HUES48 (cell line): ENCODE results near the gene RSPO3.

Experiments used
- H3K27ac ChIP-seq: one replicate; pipeline ENCODE4 v1.7.0; 2013; ENCODE audit warnings: low read depth, low read length, inconsistent platforms
- H3K27me3 ChIP-seq: 2 replicates; pipeline ENCODE4 v1.6.1; 2013; ENCODE audit warnings: mild to moderate bottlenecking, low read length; ENCODE audit not compliant: control insufficient read depth, insufficient read depth
- H3K36me3 ChIP-seq: 2 replicates; pipeline ENCODE4 v1.6.1; 2013; ENCODE audit warnings: low read length; ENCODE audit not compliant: control insufficient read depth, insufficient read depth
- H3K4me1 ChIP-seq: 2 replicates; pipeline ENCODE4 v1.6.1; 2013; ENCODE audit warnings: mild to moderate bottlenecking, low read length; ENCODE audit not compliant: control insufficient read depth, insufficient read depth
- H3K4me3 ChIP-seq: 2 replicates; pipeline ENCODE4 v1.5.1; 2013; ENCODE audit warnings: mild to moderate bottlenecking, low read depth, low read length
- H3K9ac ChIP-seq: 2 replicates; pipeline ENCODE4 v1.6.1; 2013; ENCODE audit warnings: mild to moderate bottlenecking, low read depth, low read length, moderate library complexity
- H3K9me3 ChIP-seq: 2 replicates; pipeline ENCODE4 v1.6.1; 2013; ENCODE audit warnings: low read length; ENCODE audit not compliant: control insufficient read depth, insufficient read depth

RSPO3 gene

DNA sequence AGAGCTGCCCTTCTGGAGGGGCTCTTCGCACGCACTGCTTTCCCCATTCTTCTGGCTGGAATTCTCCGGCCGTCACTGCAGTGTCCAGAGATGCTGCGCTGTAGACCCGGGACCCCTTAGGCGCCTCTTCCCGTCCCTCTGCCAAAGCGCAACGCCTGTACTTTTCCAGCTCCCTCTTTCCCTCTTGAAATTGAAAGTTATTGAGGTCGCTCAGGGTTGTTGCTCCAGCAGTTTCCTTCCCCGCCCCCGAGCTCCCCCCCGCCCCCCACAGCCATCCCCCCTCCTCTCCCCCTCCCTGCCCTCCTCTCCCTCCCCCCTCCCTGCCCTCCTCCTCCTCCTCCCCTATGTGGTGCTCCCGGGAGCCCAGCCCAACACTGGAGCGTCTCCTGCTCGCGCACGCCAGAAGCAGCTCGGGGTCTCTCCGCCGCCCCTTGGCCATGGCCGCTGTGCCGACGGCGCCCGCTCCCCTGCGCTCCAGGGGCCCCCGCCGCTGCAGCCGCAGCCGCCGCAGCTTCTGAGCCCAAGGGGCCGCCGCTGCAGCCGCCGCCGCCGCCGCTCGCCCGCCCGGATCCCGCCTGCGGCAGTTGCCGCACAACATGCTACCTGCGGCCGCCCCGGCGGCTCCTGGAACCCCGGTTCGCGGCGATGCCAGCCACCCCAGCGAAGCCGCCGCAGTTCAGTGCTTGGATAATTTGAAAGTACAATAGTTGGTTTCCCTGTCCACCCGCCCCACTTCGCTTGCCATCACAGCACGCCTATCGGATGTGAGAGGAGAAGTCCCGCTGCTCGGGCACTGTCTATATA lies at the start of gene RSPO3:
RSPO3 (plus strand) TSS at position 374 of the 804 bp plus-strand sequence. CDS start 522 bp downstream, outside the sequence.
- Histone ChIP-seq H3K27ac (no peak within 1 kb of the TSS), H3K9ac (no peak within 1 kb of the TSS), H3K4me3 (peak within 1 kb of the TSS; percentile 82), H3K27me3 (peaks cover 79% of the 10 kb centered on the region), H3K36me3 (no peaks in the 10 kb centered on the region), H3K9me3 (no peaks in the 10 kb centered on the region), H3K4me1 (peaks cover 20% of the 10 kb centered on the region)

DNA sequence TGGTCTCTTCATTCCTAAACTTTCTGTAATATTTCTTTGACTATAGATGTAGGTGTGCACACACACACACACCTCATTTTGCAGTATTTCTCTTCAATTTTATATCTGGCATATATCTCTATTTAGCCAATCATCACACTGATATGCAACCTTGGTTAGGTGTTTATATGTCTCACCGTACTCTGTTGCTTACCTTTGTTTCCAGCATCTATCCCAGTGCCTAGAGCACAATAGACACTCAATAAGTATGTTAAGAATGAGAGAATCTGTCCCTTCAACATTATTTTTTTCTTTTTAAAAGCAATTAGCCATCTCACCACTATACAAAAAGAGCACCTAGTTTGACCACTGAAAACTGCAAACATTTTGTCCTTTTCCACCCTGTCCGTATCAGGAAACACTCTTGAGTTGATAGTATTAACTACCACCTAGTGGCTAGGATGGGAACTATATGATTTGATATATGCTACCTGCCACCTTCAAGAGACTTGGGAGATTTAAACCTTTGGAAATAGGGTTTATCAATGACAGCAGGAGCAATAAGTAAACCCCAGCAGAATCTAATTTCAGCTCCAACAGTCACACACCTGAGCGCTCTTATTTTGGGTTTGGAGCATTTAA lies 48.7 kb upstream of the RSPO3 start:
- Histone ChIP-seq H3K36me3 (no peaks in the 10 kb centered on the region), H3K9ac (no peak overlapping the region), H3K9me3 (no peaks in the 10 kb centered on the region), H3K4me3 (no peak overlapping the region), H3K27ac (no peak overlapping the region), H3K4me1 (peaks cover 2% of the 10 kb centered on the region), H3K27me3 (no peaks in the 10 kb centered on the region)

- H3K9me3 ChIP-seq = no peaks in the 10 kb centered on the region
- no peak overlapping the region for H3K4me3 ChIP-seq
- no peaks in the 10 kb centered on the region for H3K27me3 ChIP-seq
- no peaks in the 10 kb centered on the region for H3K36me3 ChIP-seq
- H3K27ac ChIP-seq = no peak overlapping the region
- no peak overlapping the region for H3K9ac ChIP-seq
- peaks cover 15% of the 10 kb centered on the region for H3K4me1 ChIP-seq
Measured at GRCh38 chr6:127073222-127073621, 45.2 kb upstream of the RSPO3 start.

DNA sequence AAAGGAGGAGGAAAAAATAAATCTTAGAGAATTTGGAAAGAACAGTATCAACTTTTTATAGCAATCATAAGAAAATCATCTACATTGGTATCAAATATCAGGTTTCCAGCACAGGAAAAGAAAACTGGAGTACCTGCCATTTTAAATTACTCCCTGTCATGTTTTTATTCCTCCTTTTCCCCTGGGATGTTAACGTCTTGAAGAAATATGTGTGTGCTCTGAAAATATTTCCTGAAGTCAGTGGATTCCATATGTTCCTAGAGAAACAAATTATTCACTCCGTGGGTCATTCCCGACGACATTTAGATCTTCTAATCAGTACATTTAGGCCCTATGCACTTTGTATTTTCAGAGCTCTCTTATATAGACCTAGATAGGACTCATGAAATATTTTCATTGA lies 42.0 kb upstream of the RSPO3 start:
- H3K9ac ChIP-seq = no peak overlapping the region
- no peak overlapping the region for H3K27ac ChIP-seq
- peaks cover 15% of the 10 kb centered on the region for H3K4me1 ChIP-seq
- no peaks in the 10 kb centered on the region for H3K9me3 ChIP-seq
- H3K27me3 ChIP-seq = no peaks in the 10 kb centered on the region
- H3K36me3 ChIP-seq = no peaks in the 10 kb centered on the region
- H3K4me3 ChIP-seq = no peak overlapping the region

DNA sequence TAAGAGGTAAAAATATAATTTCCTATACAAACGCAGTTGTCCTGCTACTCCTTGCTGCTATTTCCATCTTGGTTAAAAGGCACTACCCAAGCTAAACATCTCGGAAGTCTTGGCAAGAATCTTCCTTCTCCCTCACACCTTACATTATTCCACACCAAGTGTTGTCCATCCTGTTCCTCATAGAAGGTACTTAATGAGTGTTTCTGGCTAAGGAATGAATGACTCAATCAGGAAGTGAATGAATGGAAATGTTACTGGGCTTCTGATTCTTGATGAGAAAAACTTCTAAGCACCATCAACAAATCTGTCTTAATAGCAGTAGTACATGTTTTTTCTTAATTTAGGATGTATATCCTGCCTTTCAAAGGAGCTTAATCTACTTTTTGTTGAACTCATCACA lies 40.6 kb upstream of the RSPO3 start:
- no peaks in the 10 kb centered on the region for H3K36me3 ChIP-seq
- H3K4me3 ChIP-seq = no peak overlapping the region
- H3K9me3 ChIP-seq = no peaks in the 10 kb centered on the region
- peaks cover 15% of the 10 kb centered on the region for H3K4me1 ChIP-seq
- H3K27me3 ChIP-seq = no peaks in the 10 kb centered on the region
- H3K27ac ChIP-seq = no peak overlapping the region
- H3K9ac ChIP-seq = no peak overlapping the region

GRCh38 chr6:127078669-127079068 lies 39.8 kb upstream of the RSPO3 start:
- Histone ChIP-seq H3K36me3 (no peaks in the 10 kb centered on the region), H3K9me3 (no peaks in the 10 kb centered on the region), H3K27ac (no peak overlapping the region), H3K4me3 (no peak overlapping the region), H3K9ac (no peak overlapping the region), H3K4me1 (peaks cover 15% of the 10 kb centered on the region), H3K27me3 (no peaks in the 10 kb centered on the region)

DNA sequence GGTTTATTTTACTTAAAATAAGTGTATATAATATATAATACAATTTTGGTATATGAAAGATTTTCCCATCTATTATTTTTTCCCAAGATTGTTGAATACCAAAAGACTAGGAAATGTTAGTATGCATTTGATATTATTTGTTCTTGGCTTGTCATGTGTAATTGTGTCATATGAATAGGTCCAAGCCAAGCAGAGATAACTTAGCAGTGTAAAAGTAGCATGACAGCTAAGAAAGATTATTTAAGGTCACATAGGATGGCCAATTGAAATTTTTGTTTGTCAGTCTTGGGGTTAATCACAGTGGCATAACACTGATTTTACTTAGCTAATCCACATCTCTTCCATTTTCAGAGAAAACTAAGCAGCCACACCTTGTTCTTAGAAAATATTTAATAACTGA lies 38.8 kb upstream of the RSPO3 start:
- Histone ChIP-seq H3K36me3 (no peaks in the 10 kb centered on the region), H3K9me3 (no peaks in the 10 kb centered on the region), H3K9ac (no peak overlapping the region), H3K27ac (no peak overlapping the region), H3K4me1 (peaks cover 14% of the 10 kb centered on the region), H3K4me3 (no peak overlapping the region), H3K27me3 (no peaks in the 10 kb centered on the region)

DNA sequence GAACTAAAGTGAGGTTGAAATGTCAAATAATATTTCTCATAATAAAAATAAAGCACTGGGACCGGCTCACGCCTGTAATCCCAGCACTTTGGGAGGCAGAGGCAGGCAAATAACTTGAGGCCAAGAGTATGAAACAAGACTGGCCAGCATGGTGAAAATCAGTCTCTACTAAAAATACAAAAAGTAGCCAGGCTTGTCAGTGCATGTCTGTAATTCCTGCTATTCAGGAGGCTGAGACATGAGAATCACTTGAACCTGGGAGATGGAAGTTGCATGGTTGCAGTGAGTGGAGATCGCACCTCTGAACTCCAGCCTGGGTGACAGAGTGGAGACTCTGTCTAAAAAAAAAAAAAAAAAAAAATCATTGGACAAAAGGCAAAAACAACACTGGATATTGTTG lies 38.4 kb upstream of the RSPO3 start:
- Histone ChIP-seq H3K4me3 (no peak overlapping the region), H3K4me1 (peaks cover 10% of the 10 kb centered on the region), H3K27me3 (no peaks in the 10 kb centered on the region), H3K36me3 (no peaks in the 10 kb centered on the region), H3K9ac (no peak overlapping the region), H3K27ac (no peak overlapping the region), H3K9me3 (no peaks in the 10 kb centered on the region)

- Histone ChIP-seq H3K9ac (no peak overlapping the region), H3K27me3 (no peaks in the 10 kb centered on the region), H3K4me3 (no peak overlapping the region), H3K4me1 (no peaks in the 10 kb centered on the region), H3K9me3 (no peaks in the 10 kb centered on the region), H3K36me3 (no peaks in the 10 kb centered on the region), H3K27ac (no peak overlapping the region)
Measured at GRCh38 chr6:127083231-127083962, 35.1 kb upstream of the RSPO3 start.

DNA sequence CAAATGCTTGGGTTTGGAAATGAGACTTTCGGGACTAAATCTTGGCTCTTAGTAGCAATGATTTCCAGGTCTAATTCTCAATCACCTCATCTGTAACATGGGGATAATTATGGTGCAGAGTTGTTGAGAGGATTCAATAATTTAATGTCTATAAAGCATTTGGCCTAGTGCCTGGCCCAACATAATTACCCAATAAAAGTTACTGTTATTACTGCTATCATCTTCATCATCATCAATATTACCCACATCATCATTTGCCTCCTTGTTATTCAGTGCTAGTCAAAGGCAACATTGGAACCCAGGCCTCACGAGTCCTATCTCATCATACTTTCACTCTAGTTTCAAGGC lies 34.5 kb upstream of the RSPO3 start:
- no peaks in the 10 kb centered on the region for H3K27me3 ChIP-seq

GRCh38 chr6:127085181-127085580 lies 33.3 kb upstream of the RSPO3 start:
- H3K4me3 ChIP-seq = no peak overlapping the region
- H3K36me3 ChIP-seq = no peaks in the 10 kb centered on the region
- no peak overlapping the region for H3K9ac ChIP-seq
- H3K4me1 ChIP-seq = peaks cover 7% of the 10 kb centered on the region
- no peak overlapping the region for H3K27ac ChIP-seq
- H3K9me3 ChIP-seq = no peaks in the 10 kb centered on the region
- no peaks in the 10 kb centered on the region for H3K27me3 ChIP-seq

More for the DNA sequence above, 34.5 kb upstream of the RSPO3 start:
- Histone ChIP-seq H3K9ac (no peak overlapping the region), H3K4me1 (no peaks in the 10 kb centered on the region), H3K36me3 (no peaks in the 10 kb centered on the region), H3K4me3 (no peak overlapping the region), H3K27ac (no peak overlapping the region), H3K9me3 (no peaks in the 10 kb centered on the region)
